Epithelial cell of esophagus (primary cell): Measurements from ENCODE around the gene C3orf80.
"Not testable (repeated sequence)": the region's sequence is repeated elsewhere in the genome, so short reads cannot be mapped to it uniquely, and the experiment has no call there.

Source experiments
- DNase-seq: peaks from one replicate; pipeline ENCODE4 v3.0.0; 2010; ENCODE audit warnings: low read depth
- H3K4me3 ChIP-seq: 2 replicates; pipeline ENCODE4 v1.5.1; 2011; ENCODE audit warnings: mild to moderate bottlenecking, low read length, control low read depth
- TF ChIP-seq, protein P1 (sequence below): IDR thresholded peaks from 2 replicates; pipeline ENCODE4 v1.5.1; 2011; ENCODE audit warnings: low read depth, mild to moderate bottlenecking, low read length, control low read depth, inconsistent platforms; ENCODE audit not compliant: insufficient read depth; ENCODE audit errors: missing control alignments

The C3orf80 gene

DNA sequence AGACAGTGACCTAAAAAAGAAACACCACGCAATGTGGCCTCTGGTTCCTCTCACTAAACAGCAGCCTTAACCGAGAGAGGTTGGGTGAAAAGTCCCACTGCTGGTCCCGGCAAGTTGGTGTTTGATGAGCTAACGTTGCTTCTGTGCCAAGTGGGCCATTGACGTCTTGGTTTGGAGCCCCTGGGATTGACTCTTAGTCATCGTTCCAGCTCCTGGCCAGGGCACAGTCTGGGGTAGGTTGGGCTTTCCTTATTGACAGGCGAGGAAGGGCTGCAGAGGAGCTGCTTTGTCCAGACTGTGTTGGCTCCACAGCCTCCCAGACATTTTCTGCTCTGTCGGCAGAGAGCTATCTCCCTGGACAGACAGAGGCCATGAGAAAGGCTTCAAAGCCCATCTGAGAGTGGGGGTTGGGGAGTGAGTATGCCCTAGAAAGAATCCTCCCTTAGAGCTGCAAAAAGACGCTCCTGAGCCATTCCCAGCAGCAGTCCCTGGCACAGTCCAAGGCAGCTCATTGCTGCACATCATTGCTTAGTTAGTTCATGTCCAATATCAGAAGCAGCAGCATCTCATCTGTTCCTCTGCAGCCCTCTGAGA is 28.6 kb upstream of the C3orf80 start:
- DNase-seq: no peak
- no peak overlapping the region for H3K4me3 ChIP-seq
- TF ChIP-seq, protein P1, sequence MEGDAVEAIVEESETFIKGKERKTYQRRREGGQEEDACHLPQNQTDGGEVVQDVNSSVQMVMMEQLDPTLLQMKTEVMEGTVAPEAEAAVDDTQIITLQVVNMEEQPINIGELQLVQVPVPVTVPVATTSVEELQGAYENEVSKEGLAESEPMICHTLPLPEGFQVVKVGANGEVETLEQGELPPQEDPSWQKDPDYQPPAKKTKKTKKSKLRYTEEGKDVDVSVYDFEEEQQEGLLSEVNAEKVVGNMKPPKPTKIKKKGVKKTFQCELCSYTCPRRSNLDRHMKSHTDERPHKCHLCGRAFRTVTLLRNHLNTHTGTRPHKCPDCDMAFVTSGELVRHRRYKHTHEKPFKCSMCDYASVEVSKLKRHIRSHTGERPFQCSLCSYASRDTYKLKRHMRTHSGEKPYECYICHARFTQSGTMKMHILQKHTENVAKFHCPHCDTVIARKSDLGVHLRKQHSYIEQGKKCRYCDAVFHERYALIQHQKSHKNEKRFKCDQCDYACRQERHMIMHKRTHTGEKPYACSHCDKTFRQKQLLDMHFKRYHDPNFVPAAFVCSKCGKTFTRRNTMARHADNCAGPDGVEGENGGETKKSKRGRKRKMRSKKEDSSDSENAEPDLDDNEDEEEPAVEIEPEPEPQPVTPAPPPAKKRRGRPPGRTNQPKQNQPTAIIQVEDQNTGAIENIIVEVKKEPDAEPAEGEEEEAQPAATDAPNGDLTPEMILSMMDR: no peak

DNA sequence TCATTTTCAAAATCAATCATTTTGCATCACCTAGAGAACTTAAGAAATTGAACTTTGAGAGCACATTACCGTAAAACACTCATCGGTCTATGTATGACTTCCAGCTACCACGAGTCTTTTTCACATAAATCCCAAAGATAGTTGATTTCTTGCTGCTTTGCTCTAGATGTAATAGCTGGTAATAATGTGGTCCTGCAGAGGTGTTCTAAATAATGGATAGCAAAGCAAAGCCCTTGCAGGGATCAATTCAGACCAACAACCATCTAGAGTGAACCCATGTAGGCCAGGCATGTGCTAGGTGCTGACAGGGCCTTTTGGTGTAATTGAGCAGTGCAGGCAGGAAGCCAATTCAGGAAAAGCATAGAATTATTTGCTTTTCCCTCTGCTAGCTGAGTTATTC is 26.1 kb upstream of the C3orf80 start:
- H3K4me3 ChIP-seq: no peak overlapping the region
- TF ChIP-seq, protein P1: no peak
- no peak for DNase-seq

DNA sequence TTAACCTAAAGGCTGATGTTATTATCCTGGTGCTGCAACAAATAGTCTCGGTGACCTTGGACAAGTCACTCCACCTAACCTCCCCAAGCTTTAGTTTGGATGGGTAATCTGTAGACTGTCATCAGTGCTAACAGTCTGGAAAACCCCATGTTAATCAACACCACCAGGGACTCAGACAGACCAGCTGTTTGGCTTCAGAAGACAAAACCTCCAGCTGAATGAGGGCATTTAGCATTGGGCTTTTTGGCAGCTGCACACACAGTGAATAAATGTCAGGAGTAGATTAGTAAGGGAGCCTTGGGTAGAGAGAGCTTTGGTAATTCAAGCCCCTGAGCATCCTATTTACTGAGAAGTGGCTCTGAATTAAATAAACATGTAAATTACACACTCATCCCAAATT is 24.9 kb upstream of the C3orf80 start:
- H3K4me3 ChIP-seq: no peak overlapping the region
- no peak for DNase-seq
- TF ChIP-seq, protein P1: no peak

DNA sequence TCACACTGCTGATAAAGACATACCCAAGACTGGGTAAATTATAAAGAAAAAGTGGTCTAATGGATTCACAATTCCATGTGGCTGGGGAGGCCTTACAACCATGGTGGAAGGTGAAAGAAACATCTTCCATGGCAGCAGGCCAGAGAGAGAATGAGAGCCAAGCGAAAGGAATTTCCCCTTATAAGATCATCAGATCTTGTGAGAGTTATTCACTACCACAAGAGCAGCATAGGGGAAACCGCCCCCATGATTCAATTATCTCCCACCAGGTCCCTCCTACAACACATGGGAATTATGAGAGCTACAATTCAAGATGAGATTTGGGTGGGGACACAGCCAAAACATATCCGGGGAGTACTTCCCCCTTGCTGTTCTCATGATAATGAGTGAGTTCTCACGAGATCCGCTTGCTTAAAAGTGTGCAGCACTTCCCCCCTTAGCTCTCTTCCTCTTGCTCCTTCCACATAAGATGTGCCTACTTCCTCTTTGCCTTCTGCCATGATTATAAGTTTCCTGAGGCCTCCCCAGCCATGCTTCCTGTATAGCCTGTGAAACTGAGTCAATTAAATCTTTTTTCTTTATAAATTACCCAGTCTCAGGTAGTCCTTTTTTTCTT is 20.7 kb upstream of the C3orf80 start:
- not testable (repeated sequence) for H3K4me3 ChIP-seq, DNase-seq

DNA sequence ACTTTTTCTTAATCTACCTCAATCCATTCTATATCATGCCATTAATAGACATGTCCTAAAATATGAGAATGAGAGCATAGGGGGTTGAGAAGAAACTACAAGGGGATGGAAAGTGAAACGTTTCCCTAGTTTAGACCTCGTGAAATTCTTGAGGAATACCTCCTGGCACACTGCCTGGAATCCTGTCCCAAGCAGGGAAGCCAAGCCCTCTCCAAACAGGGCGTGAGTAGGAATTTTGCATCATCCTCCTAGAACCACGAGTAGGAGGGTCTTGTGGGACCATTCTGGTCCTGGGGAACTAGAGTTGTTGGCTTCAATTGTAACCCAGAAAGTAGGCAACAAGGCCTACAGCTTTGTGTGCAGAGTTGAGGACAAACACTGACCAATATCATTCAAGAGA is 19.6 kb upstream of the C3orf80 start:
- TF ChIP-seq, protein P1: no peak

DNA sequence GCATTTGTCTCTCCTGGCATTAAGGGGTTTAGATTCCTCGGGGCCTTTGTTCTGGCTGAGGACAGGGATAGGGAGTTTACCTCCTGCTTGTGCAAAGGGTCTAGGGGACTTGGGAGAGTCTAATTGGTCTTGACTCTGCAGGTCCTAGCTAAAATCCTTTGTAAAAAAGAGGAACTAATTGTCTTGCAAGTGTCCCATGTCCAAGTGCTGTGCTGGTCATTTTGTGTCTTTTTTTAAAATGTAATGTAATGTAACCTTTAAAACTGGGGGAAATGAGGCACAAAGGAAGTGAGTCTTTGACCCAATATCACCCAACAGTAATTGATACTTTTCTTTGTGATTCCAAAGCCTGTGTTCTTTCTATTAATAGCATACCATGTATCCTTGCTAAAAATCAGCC is 14.9 kb upstream of the C3orf80 start:
- no peak overlapping the region for H3K4me3 ChIP-seq
- DNase-seq: no peak
- TF ChIP-seq, protein P1: no peak

More for the DNA sequence above, 19.6 kb upstream of the C3orf80 start:
- no peak for DNase-seq
- H3K4me3 ChIP-seq: no peak overlapping the region

GRCh38 chr3:160210799-160211221 is 14.4 kb upstream of the C3orf80 start:
- TF ChIP-seq, protein P1: peak; percentile 41
- H3K4me3 ChIP-seq: no peak overlapping the region
- peak; percentile 71 for DNase-seq
